Progenitor cell of endocrine pancreas (in vitro differentiated cells): Measurements from ENCODE around the gene DRD4. TPM values are rescaled to one million over a fixed set of nuclear protein-coding genes. Genes with fewer than 3 reads are reported as not detected.

ENCODE experiments used
- DNase-seq: peaks from one replicate; pipeline ENCODE4 v3.0.0; 2021; ENCODE audit warnings: low spot score; ENCODE audit not compliant: unreplicated experiment
- H3K27ac Mint-ChIP-seq: 2 replicates; pipeline ENCODE4 v1.8.0; 2021; ENCODE audit warnings: mild to moderate bottlenecking, moderate library complexity, mixed read lengths
- H3K27me3 Mint-ChIP-seq: 2 replicates; pipeline ENCODE4 v1.8.0; 2021; ENCODE audit warnings: mixed read lengths
- H3K36me3 Mint-ChIP-seq: 2 replicates; pipeline ENCODE4 v1.8.0; 2022; ENCODE audit warnings: mixed read lengths; ENCODE audit not compliant: insufficient read depth
- H3K4me1 Mint-ChIP-seq: 2 replicates; pipeline ENCODE4 v1.8.0; 2021; ENCODE audit warnings: low read depth, mixed read lengths
- H3K4me3 Mint-ChIP-seq: 2 replicates; pipeline ENCODE4 v1.8.0; 2021; ENCODE audit warnings: low read depth, mild to moderate bottlenecking, moderate library complexity, mixed read lengths
- H3K9me3 Mint-ChIP-seq: 2 replicates; pipeline ENCODE4 v1.8.0; 2021; ENCODE audit warnings: low read depth, mixed read lengths
- total RNA-seq: library from RNA; stranded (reverse); gene quantifications from 2 replicates; pipeline ENCODE4 v1.2.1, GENCODE V29; 2021
- TF ChIP-seq, protein P1 (sequence below): fragments of 200-600 bp; sonication (generic); IDR thresholded peaks from one replicate; pipeline ENCODE4 v1.5.0; 2021; ENCODE audit warnings: antibody characterized with exemption, mild to moderate bottlenecking; ENCODE audit not compliant: unreplicated experiment

DRD4 gene
- total RNA-seq, 1 donor from 2014 or later: 2.7 TPM

- no peaks in the 10 kb centered on the region for H3K27me3 Mint-ChIP-seq
- H3K4me1 Mint-ChIP-seq: peaks cover 2% of the 10 kb centered on the region
- no peaks in the 10 kb centered on the region for H3K36me3 Mint-ChIP-seq
- H3K27ac Mint-ChIP-seq: no peak overlapping the region
- no peak overlapping the region for H3K4me3 Mint-ChIP-seq
- no peaks in the 10 kb centered on the region for H3K9me3 Mint-ChIP-seq
- no peak for DNase-seq
- TF ChIP-seq, protein P1, sequence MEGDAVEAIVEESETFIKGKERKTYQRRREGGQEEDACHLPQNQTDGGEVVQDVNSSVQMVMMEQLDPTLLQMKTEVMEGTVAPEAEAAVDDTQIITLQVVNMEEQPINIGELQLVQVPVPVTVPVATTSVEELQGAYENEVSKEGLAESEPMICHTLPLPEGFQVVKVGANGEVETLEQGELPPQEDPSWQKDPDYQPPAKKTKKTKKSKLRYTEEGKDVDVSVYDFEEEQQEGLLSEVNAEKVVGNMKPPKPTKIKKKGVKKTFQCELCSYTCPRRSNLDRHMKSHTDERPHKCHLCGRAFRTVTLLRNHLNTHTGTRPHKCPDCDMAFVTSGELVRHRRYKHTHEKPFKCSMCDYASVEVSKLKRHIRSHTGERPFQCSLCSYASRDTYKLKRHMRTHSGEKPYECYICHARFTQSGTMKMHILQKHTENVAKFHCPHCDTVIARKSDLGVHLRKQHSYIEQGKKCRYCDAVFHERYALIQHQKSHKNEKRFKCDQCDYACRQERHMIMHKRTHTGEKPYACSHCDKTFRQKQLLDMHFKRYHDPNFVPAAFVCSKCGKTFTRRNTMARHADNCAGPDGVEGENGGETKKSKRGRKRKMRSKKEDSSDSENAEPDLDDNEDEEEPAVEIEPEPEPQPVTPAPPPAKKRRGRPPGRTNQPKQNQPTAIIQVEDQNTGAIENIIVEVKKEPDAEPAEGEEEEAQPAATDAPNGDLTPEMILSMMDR: no peak
These were observed 19.7 kb upstream of the DRD4 start for GRCh38 chr11:617199-617911.

DNA sequence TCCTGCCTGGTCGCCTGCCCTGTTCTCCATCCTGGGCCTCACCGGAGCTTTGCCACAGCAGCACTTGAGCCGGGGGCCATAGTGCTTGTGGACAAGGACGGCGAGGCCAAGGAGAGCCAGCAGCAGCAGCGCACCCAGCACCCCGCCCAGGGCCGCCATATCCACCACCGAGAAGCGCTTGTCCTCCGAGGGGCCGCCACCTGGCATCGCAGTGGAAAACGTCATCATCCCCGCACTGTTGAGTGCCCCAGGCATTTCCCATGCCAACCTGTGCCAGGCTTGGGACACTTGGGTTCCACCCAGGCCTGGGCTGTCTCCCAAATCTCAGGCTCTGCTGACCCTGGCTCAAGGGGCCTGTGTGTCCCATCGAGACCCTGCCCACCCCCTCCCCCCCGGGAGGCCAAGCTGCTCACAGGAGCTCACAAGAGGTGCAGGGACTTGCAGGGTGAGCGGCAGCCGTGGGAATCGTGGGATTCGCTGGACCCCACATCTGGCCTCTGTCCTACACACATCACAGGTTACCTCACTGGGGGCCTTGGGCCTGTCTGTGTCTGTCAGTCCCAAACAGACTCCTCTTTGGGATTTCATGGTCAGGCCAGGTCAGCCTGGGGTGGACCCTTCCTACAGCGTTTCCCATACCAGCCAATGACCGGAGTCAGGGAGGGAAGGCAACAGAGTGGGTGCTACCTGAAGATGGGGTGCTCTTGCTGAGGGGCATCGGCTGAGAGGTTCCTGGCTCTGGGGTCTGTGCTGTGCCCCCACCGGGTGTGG lies 19.0 kb upstream of the DRD4 start:
- DNase-seq: no peak
- Mint-ChIP-seq H3K36me3 (no peaks in the 10 kb centered on the region), H3K4me1 (peaks cover 2% of the 10 kb centered on the region), H3K4me3 (no peak overlapping the region), H3K9me3 (no peaks in the 10 kb centered on the region), H3K27ac (peak overlapping the region; percentile 33), H3K27me3 (no peaks in the 10 kb centered on the region)
- TF ChIP-seq, protein P1: no peak

DNA sequence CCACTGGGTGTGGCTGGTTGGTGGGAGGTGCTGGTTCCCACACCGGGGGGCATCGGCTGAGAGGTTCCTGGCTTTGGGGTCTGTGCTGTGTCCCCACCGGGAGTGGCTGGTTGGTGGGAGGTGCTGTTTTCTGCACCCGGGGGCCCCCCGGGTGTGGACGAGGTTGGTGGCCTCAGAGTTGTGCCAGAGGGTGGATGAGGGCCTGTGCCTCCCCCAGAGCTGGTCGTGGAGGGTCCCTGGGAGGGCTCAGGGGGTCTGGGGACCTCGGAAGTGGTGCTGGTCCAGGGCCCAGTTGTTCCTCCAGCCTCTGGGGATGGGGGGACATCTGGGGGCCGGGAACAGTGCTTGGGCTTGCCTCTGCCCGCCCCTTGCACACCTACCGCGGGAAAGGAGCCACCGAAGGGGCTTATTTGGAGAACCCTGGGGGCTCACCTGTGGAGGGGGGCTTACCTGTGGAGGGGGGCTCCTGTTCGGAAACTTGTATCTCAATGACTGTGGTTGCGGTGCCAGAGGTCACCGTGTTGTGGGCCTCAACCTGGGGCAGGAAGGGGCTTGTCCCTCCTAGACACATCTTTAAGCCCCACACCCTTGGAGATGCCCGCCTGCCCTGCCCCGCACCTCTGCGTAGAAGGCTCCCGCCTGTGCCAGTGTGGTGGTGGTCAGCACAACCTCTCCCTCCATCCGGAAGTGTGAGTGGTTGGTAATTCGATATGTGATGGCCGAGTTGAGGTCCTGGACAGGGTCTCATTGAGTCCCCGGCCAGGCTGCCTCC lies 18.0 kb upstream of the DRD4 start:
- no peaks in the 10 kb centered on the region for H3K36me3 Mint-ChIP-seq
- peaks cover 2% of the 10 kb centered on the region for H3K4me1 Mint-ChIP-seq
- TF ChIP-seq, protein P1: no peak
- H3K9me3 Mint-ChIP-seq: no peaks in the 10 kb centered on the region
- H3K27me3 Mint-ChIP-seq: no peaks in the 10 kb centered on the region
- peak overlapping the region; percentile 33 for H3K27ac Mint-ChIP-seq
- H3K4me3 Mint-ChIP-seq: no peak overlapping the region
- no peak for DNase-seq

DNA sequence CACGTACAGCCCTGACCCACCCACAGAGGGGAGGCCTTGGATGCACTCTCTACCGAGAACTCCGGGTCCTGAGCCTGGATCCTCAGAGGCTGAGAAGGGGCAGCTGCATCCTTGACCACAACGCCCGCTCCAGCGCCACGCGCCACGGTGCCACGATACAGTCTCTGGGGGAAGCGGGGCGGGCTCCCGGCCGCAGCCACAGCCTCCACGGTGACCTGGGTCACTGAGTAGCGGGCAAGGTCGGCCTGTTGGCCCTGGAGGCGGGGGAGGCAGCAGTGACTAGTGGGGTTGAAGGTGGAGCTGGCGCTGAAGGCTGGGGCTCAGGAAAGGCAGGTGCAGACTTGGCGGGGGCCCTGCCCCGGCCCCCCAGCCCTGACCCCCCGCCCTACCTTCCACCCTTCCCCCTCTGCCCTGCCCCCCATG lies 17.4 kb upstream of the DRD4 start:
- no peaks in the 10 kb centered on the region for H3K36me3 Mint-ChIP-seq
- H3K9me3 Mint-ChIP-seq: no peaks in the 10 kb centered on the region
- H3K27me3 Mint-ChIP-seq: no peaks in the 10 kb centered on the region
- no peak overlapping the region for H3K4me3 Mint-ChIP-seq
- no peak overlapping the region for H3K27ac Mint-ChIP-seq
- no peak for DNase-seq
- peaks cover 2% of the 10 kb centered on the region for H3K4me1 Mint-ChIP-seq
- TF ChIP-seq, protein P1: no peak

DNA sequence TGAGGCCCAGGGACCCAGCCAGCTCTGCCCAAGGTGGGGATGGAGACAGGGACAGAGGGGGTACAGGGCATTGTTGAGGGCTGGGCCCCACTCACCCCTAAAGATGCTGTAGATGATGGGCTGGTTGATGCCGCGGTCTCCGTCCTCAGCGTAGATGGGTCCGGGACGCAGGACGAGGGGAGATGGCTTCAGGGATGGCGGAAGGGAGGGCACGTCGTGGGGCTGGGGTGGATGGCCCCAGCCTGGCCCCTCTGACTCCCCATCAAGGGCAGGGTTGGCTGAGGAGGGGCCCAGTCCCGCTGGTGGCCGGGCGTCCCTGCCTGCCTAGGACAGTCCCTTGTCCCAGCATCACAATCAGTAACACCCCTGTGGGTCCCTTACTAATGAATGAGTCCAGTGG lies 16.9 kb upstream of the DRD4 start:
- TF ChIP-seq, protein P1: no peak
- no peaks in the 10 kb centered on the region for H3K27me3 Mint-ChIP-seq
- no peaks in the 10 kb centered on the region for H3K9me3 Mint-ChIP-seq
- H3K36me3 Mint-ChIP-seq: no peaks in the 10 kb centered on the region
- H3K27ac Mint-ChIP-seq: no peak overlapping the region
- no peak overlapping the region for H3K4me3 Mint-ChIP-seq
- peaks cover 2% of the 10 kb centered on the region for H3K4me1 Mint-ChIP-seq
- DNase-seq: no peak
